ENCODE results near the gene ATP2A1. TPM values are rescaled to one million over a fixed set of nuclear protein-coding genes. Genes with fewer than 3 reads are reported as not detected.

ATP2A1 gene
- total RNA-seq, 1 experiment from 2014 or later: 10.3 TPM

DNA sequence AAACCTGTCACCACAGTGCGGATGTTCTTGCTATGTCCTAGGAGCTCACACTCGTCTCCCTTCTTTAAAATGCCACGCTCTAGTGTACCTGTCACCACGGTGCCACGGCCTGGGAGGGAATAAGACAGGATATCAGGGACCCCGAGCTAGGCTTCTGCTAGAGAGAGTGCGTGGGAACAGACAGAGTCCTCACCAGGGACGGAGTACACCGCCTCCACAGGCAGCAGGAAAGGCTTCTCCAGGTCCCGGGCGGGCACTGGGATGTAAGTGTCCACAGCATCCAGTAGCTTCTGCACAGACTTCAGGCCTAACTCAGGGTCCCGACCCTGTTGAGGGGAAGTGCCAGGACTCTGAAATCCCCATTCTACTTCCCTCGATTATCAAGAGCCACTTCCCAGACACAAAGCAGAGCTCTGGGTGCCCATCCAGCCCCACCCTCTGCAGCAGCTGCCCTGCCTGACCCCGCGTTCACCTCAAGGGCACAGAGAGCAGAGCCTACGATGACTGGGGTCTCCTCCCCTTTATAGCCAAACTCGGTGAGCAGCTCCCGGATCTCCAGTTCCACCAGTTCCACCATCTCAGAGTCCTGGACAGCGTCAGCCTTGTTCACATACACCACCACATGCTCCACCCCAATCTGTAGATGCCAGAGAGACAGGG, 33.9 kb upstream of the ATP2A1 start:
- Histone ChIP-seq H3K4me2 (ENCODE audit: low read length) (peak overlapping the region; percentile 84; the same call in 1 of the 2 replicates), H3K9me2 (ENCODE audit: insufficient read depth) (no peaks in the 10 kb centered on the region), H3K36me3 (ENCODE audit: control insufficient read depth in 1 of 2, insufficient read depth in 2 of 2, low read length in 2 of 2) (peaks cover 24 to 33% of the 10 kb centered on the region in 2 experiments; a peak in 3 of 4 replicates), H2AFZ (ENCODE audit: low read depth, low read length, poor library complexity, severe bottlenecking) (no peak overlapping the region), H3K27me3 (ENCODE audit: insufficient read depth, low read length) (no peaks in the 10 kb centered on the region), H3K9me3 (ENCODE audit: control insufficient read depth in 1 of 2, insufficient read depth in 1 of 2, low read depth in 1 of 2, low read length in 2 of 2) (no peaks in the 10 kb centered on the region), H3K27ac (ENCODE audit: low read depth, low read length) (no peak overlapping the region), H3K4me1 (ENCODE audit: control insufficient read depth in 1 of 2, insufficient read depth in 2 of 2, low read length in 2 of 2) (peaks cover 8 to 19% of the 10 kb centered on the region in 2 experiments; a peak in 3 of 4 replicates), H3K79me2 (ENCODE audit: insufficient read depth, low read length) (peaks cover 38% of the 10 kb centered on the region), H3K4me3 (replicated peaks in 1 of 2; ENCODE audit: low read depth in 1 of 2, low read length in 2 of 2) (peak overlapping the region; percentile 97 to 100; a peak in 2 of 4 replicates), H4K20me1 (ENCODE audit: insufficient read depth) (peaks cover 6% of the 10 kb centered on the region; the same call in 1 of the 2 replicates), H3K9ac (ENCODE audit: low read length) (no peak overlapping the region)
- intact Hi-C loops (cut with micrococcal nuclease): no loop called here
- no TSS peak for BruUV-seq (replicated peaks)
- TF ChIP-seq ZFX (IDR thresholded peaks at IDR 0.05): no peak
- TF ChIP-seq ZNF274 (IDR thresholded peaks at IDR 0.05; ENCODE audit: low read depth, low read length): no peak
- TF ChIP-seq, protein P1, sequence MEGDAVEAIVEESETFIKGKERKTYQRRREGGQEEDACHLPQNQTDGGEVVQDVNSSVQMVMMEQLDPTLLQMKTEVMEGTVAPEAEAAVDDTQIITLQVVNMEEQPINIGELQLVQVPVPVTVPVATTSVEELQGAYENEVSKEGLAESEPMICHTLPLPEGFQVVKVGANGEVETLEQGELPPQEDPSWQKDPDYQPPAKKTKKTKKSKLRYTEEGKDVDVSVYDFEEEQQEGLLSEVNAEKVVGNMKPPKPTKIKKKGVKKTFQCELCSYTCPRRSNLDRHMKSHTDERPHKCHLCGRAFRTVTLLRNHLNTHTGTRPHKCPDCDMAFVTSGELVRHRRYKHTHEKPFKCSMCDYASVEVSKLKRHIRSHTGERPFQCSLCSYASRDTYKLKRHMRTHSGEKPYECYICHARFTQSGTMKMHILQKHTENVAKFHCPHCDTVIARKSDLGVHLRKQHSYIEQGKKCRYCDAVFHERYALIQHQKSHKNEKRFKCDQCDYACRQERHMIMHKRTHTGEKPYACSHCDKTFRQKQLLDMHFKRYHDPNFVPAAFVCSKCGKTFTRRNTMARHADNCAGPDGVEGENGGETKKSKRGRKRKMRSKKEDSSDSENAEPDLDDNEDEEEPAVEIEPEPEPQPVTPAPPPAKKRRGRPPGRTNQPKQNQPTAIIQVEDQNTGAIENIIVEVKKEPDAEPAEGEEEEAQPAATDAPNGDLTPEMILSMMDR (IDR thresholded peaks at IDR 0.05 in 2 of 3, conservative IDR thresholded peaks at IDR 0.05 in 1 of 3; ENCODE audit: borderline replicate concordance in 1 of 3, insufficient read depth in 1 of 3, low read depth in 2 of 3, low read length in 2 of 3): no peak
- no peak for TF ChIP-seq SRF (IDR thresholded peaks at IDR 0.05; ENCODE audit: low read depth)
- TF ChIP-seq, protein P2, sequence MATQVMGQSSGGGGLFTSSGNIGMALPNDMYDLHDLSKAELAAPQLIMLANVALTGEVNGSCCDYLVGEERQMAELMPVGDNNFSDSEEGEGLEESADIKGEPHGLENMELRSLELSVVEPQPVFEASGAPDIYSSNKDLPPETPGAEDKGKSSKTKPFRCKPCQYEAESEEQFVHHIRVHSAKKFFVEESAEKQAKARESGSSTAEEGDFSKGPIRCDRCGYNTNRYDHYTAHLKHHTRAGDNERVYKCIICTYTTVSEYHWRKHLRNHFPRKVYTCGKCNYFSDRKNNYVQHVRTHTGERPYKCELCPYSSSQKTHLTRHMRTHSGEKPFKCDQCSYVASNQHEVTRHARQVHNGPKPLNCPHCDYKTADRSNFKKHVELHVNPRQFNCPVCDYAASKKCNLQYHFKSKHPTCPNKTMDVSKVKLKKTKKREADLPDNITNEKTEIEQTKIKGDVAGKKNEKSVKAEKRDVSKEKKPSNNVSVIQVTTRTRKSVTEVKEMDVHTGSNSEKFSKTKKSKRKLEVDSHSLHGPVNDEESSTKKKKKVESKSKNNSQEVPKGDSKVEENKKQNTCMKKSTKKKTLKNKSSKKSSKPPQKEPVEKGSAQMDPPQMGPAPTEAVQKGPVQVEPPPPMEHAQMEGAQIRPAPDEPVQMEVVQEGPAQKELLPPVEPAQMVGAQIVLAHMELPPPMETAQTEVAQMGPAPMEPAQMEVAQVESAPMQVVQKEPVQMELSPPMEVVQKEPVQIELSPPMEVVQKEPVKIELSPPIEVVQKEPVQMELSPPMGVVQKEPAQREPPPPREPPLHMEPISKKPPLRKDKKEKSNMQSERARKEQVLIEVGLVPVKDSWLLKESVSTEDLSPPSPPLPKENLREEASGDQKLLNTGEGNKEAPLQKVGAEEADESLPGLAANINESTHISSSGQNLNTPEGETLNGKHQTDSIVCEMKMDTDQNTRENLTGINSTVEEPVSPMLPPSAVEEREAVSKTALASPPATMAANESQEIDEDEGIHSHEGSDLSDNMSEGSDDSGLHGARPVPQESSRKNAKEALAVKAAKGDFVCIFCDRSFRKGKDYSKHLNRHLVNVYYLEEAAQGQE (IDR thresholded peaks at IDR 0.05; ENCODE audit: low read depth): no peak
- no peak for TF ChIP-seq EZH2 (IDR thresholded peaks at IDR 0.05)
- TF ChIP-seq EGR1 (IDR thresholded peaks at IDR 0.05; ENCODE audit: low read depth): no peak
- TF ChIP-seq, protein P3, sequence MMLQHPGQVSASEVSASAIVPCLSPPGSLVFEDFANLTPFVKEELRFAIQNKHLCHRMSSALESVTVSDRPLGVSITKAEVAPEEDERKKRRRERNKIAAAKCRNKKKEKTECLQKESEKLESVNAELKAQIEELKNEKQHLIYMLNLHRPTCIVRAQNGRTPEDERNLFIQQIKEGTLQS (IDR thresholded peaks at IDR 0.05): no peak
- TF ChIP-seq SIN3A (IDR thresholded peaks at IDR 0.05; ENCODE audit: low read depth): no peak
- no peak for TF ChIP-seq FOSL1 (IDR thresholded peaks at IDR 0.05; ENCODE audit: low read depth)
- no peak for TF ChIP-seq TCF7L2 (IDR thresholded peaks at IDR 0.05; ENCODE audit: borderline replicate concordance, extremely low read depth, insufficient read depth, insufficient read length)
- CTCF ChIA-PET: no interaction called here
- no peak for DNase-seq (ENCODE audit: low read depth, low spot score)
- no peak for ATAC-seq
- POLR2A ChIA-PET: interaction anchor here (1.9 kb wide), 1 partner anchor 8 kb away, joined by 4 read pairs; no protein-coding TSS in a partner anchor
- RAD21 ChIA-PET (ENCODE audit: low non-redundant PET in 1 of 2, low total read pairs in 2 of 2, uncharacterized antibody in 2 of 2, unreplicated experiment in 2 of 2): no interaction called here

Measured in HCT116 (cell line).